DOHH2 (cell line): Measurements from ENCODE around the gene CD58.

Experiments
- H3F3A ChIP-seq: fragments of 200-600 bp; sonication (generic), shearing (Covaris generic); 2 replicates; pipeline ENCODE4 v1.6.0; 2016; ENCODE audit warnings: antibody characterized with exemption, mild to moderate bottlenecking; ENCODE audit not compliant: control insufficient read depth, insufficient read depth
- H3K27ac ChIP-seq: fragments of 200-600 bp; sonication (generic); 2 replicates; pipeline ENCODE4 v1.5.1; 2014; ENCODE audit warnings: low read depth, mild to moderate bottlenecking, low read length, moderate library complexity
- H3K27me3 ChIP-seq: fragments of 200-600 bp; sonication (generic); 2 replicates; pipeline ENCODE4 v1.6.1; 2014; ENCODE audit warnings: mild to moderate bottlenecking, low read length, mixed read lengths; ENCODE audit not compliant: control insufficient read depth
- H3K36me3 ChIP-seq: fragments of 200-600 bp; sonication (generic); 2 replicates; pipeline ENCODE4 v1.6.1; 2014; ENCODE audit warnings: mild to moderate bottlenecking, low read length, moderate library complexity, mixed read lengths; ENCODE audit not compliant: control insufficient read depth
- H3K4me1 ChIP-seq: fragments of 200-600 bp; sonication (generic); 2 replicates; pipeline ENCODE4 v1.6.1; 2014; ENCODE audit warnings: mild to moderate bottlenecking, low read length, mixed read lengths; ENCODE audit not compliant: control insufficient read depth
- H3K4me2 ChIP-seq: fragments of 200-600 bp; sonication (generic); 2 replicates; pipeline ENCODE4 v1.6.0; 2014; ENCODE audit warnings: mild to moderate bottlenecking, low read length, moderate library complexity
- H3K4me3 ChIP-seq: fragments of 200-600 bp; sonication (generic); 2 replicates; pipeline ENCODE4 v1.5.1; 2014; ENCODE audit warnings: mild to moderate bottlenecking, low read length, mixed read lengths
- H3K79me2 ChIP-seq: fragments of 200-600 bp; sonication (generic); 2 replicates; pipeline ENCODE4 v1.6.1; 2014; ENCODE audit warnings: mild to moderate bottlenecking, low read length, mixed read lengths; ENCODE audit not compliant: control insufficient read depth
- H3K9me2 ChIP-seq: fragments of 200-600 bp; sonication (generic); replicated peaks from 2 replicates; pipeline ENCODE4 v1.6.1; 2014; ENCODE audit warnings: mild to moderate bottlenecking, low read length, mixed read lengths; ENCODE audit not compliant: control insufficient read depth
- H3K9me3 ChIP-seq: fragments of 200-600 bp; sonication (generic); 2 replicates; pipeline ENCODE4 v1.6.1; 2014; ENCODE audit warnings: antibody characterized with exemption, low read length, mixed read lengths; ENCODE audit not compliant: control insufficient read depth, insufficient read depth
- H4K20me1 ChIP-seq: fragments of 200-600 bp; sonication (generic); 2 replicates; pipeline ENCODE4 v1.6.0; 2014; ENCODE audit warnings: low read depth, mild to moderate bottlenecking, antibody characterized with exemption, low read length, moderate library complexity; ENCODE audit not compliant: control insufficient read depth, insufficient read depth
- CTCF ChIP-seq: fragments of 200-600 bp; sonication (generic); IDR thresholded peaks from one replicate; pipeline ENCODE4 v1.5.1; 2014; ENCODE audit warnings: antibody characterized with exemption, mild to moderate bottlenecking, low read depth, low read length; ENCODE audit not compliant: poor library complexity, severe bottlenecking
- EZH2phosphoT487 ChIP-seq: fragments of 200-600 bp; sonication (generic); IDR thresholded peaks from 2 replicates; pipeline ENCODE4 v1.6.1; 2017; ENCODE audit warnings: borderline replicate concordance, mild to moderate bottlenecking, antibody characterized with exemption, low read length, moderate library complexity, mixed read lengths

Gene CD58

GRCh38 chr1:116465845-116466685 is 104.8 kb downstream of the CD58 start:
- Histone ChIP-seq H3K4me1 (no peaks in the 10 kb centered on the region), H3F3A (no peaks in the 10 kb centered on the region), H3K9me2 (no peaks in the 10 kb centered on the region), H3K36me3 (no peaks in the 10 kb centered on the region), H3K27me3 (peaks cover 25% of the 10 kb centered on the region), H4K20me1 (no peaks in the 10 kb centered on the region), H3K4me2 (no peak overlapping the region), H3K4me3 (no peak overlapping the region), H3K9me3 (no peaks in the 10 kb centered on the region), H3K79me2 (no peaks in the 10 kb centered on the region), H3K27ac (no peak overlapping the region)
- TF ChIP-seq CTCF (no peak), EZH2phosphoT487 (no peak)

- no peak overlapping the region for H3K27ac ChIP-seq
- no peaks in the 10 kb centered on the region for H3K36me3 ChIP-seq
- TF ChIP-seq CTCF, result no peak
- TF ChIP-seq EZH2phosphoT487, result no peak
- H3K4me3 ChIP-seq, result no peak overlapping the region
- H3K4me1 ChIP-seq, result no peaks in the 10 kb centered on the region
- peaks cover 31% of the 10 kb centered on the region for H3K27me3 ChIP-seq
- H3K79me2 ChIP-seq, result no peaks in the 10 kb centered on the region
- no peaks in the 10 kb centered on the region for H3K9me3 ChIP-seq
- H3F3A ChIP-seq, result no peaks in the 10 kb centered on the region
- no peaks in the 10 kb centered on the region for H3K9me2 ChIP-seq
- H4K20me1 ChIP-seq, result no peaks in the 10 kb centered on the region
- no peak overlapping the region for H3K4me2 ChIP-seq
Measured at GRCh38 chr1:116465477-116465844, 105.4 kb downstream of the CD58 start.
